Natural killer cell (primary cell): ENCODE results near the gene IFITM1. TPM values are rescaled to one million over a fixed set of nuclear protein-coding genes. Genes with fewer than 3 reads are reported as not detected.
"Not testable (repeated sequence)": the region's sequence is repeated elsewhere in the genome, so short reads cannot be mapped to it uniquely, and the experiment has no call there.

ENCODE experiments used
- ATAC-seq, 3 donors: fragments of 150-1000 bp in 2 of 3; fragments of 200-7000 bp in 1 of 3; cut with Tn5 transposase; 1 replicate in 1 of 3; 2 replicates in 2 of 3; pipeline ENCODE4 v1.10.0; 2021; ENCODE audit warnings: mild to moderate bottlenecking in 2 of 3, moderate library complexity in 2 of 3
- DNase-seq, 2 donors: peaks; one replicate each; pipeline versions ENCODE4 v3.0.0 to v3.0.0-alpha.2; 2013 to 2021; ENCODE audit warnings: mixed read lengths in 1 of 2
- H3K27ac ChIP-seq: one replicate; pipeline ENCODE4 v1.5.1; 2013; ENCODE audit warnings: mild to moderate bottlenecking, low read length
- H3K27me3 ChIP-seq: one replicate; pipeline ENCODE4 v1.6.1; 2013; ENCODE audit warnings: low read length; ENCODE audit not compliant: control insufficient read depth, insufficient read depth
- H3K36me3 ChIP-seq: one replicate; pipeline ENCODE4 v1.6.1; 2013; ENCODE audit warnings: low read length; ENCODE audit not compliant: control insufficient read depth, insufficient read depth
- H3K4me1 ChIP-seq: one replicate; pipeline ENCODE4 v1.6.1; 2013; ENCODE audit warnings: low read length; ENCODE audit not compliant: control insufficient read depth, insufficient read depth
- H3K4me3 ChIP-seq: one replicate; pipeline ENCODE4 v1.5.1; 2013; ENCODE audit warnings: low read length
- H3K9me3 ChIP-seq: one replicate; pipeline ENCODE4 v1.6.1; 2013; ENCODE audit warnings: low read length; ENCODE audit not compliant: control insufficient read depth, insufficient read depth
- H3K27ac Mint-ChIP-seq, 2 donors: one replicate each; pipeline ENCODE4 v1.8.0; 2022; ENCODE audit warnings: mild to moderate bottlenecking in 2 of 2, mixed read lengths in 2 of 2, moderate library complexity in 1 of 2
- H3K27me3 Mint-ChIP-seq, 2 donors: one replicate each; pipeline ENCODE4 v1.8.0; 2022; ENCODE audit warnings: low read depth in 2 of 2, mixed read lengths in 2 of 2
- H3K36me3 Mint-ChIP-seq: one replicate; pipeline ENCODE4 v1.8.0; 2022; ENCODE audit warnings: mixed read lengths
- H3K4me1 Mint-ChIP-seq, 2 donors: one replicate each; pipeline ENCODE4 v1.8.0; 2022; ENCODE audit warnings: mixed read lengths in 2 of 2
- H3K4me3 Mint-ChIP-seq: one replicate; pipeline ENCODE4 v1.8.0; 2022; ENCODE audit warnings: mild to moderate bottlenecking, moderate library complexity, mixed read lengths
- H3K9me3 Mint-ChIP-seq, 2 donors: one replicate each; pipeline ENCODE4 v1.8.0; 2022; ENCODE audit warnings: mixed read lengths in 2 of 2
- WGBS: methylation state at CpG from one replicate; pipeline ENCODE4 v1.1.7; 2013; ENCODE audit warnings: missing lambda C conversion rate; ENCODE audit not compliant: insufficient coverage; 5-methylcytosine and 5-hydroxymethylcytosine counted together
- intact Hi-C: fragments of 100-400 bp; cut with micrococcal nuclease; formaldehyde crosslinking; loops from one replicate; pipeline ENCODE4 v1.14.2; 2022
- total RNA-seq, 4 donors: library from RNA; stranded (reverse); fragments of 120-200 nt in 1 of 4; gene quantifications; one replicate each; pipeline versions ENCODE4 v1.2.3 to v1.2.4, GENCODE V29; 2013 to 2022
- TF ChIP-seq, protein P1 (sequence below): fragments of 200-600 bp; IDR thresholded peaks from one replicate; pipeline ENCODE4 v1.8.0; 2022; ENCODE audit warnings: antibody characterized with exemption

Gene IFITM1
- total RNA-seq, 3 donors from 2014 or later (not counting 1 experiment from before 2014, with no cell fraction given): 540 to 809 (median 710) TPM

DNA sequence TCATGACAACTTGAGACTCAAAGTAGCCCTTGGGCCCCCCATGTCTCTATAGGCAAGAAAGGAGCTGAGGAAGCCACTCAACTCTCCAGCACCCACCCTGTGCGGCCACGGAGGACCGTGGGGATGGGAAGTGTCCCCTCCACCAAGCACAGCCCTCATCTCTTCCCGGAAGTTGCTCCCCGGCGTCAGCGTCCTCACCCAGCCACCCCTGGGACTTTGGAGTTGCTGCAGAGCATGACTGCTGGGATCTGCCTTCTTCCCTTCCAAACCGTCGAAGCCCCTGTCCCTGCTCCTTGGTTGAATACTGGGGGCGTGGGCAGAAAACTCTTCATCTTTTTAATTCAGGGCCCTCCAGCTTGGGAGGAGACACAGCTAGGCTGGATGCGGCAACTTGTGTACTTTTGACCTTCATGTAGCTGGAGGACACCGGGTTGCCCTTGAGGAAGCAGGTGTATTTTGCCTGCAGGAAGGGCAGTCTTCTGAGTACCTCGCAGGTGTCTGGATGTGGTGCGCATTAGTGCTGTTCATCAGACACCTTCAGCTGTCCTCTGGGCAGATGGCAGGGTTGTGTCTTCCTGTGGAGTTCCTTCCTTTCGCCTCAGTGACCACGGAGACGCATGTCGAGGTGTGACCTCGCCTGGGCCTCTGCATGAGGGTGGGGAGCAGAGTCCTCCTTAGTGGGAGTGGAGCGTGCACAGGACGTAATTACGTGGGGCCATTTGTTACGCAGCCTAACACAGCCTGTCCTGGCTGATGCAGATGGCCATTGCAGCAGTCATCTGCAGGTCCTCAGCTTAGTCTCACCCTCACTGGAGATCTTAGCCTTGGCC, 19.0 kb downstream of the IFITM1 start:
- TF ChIP-seq, protein P1, sequence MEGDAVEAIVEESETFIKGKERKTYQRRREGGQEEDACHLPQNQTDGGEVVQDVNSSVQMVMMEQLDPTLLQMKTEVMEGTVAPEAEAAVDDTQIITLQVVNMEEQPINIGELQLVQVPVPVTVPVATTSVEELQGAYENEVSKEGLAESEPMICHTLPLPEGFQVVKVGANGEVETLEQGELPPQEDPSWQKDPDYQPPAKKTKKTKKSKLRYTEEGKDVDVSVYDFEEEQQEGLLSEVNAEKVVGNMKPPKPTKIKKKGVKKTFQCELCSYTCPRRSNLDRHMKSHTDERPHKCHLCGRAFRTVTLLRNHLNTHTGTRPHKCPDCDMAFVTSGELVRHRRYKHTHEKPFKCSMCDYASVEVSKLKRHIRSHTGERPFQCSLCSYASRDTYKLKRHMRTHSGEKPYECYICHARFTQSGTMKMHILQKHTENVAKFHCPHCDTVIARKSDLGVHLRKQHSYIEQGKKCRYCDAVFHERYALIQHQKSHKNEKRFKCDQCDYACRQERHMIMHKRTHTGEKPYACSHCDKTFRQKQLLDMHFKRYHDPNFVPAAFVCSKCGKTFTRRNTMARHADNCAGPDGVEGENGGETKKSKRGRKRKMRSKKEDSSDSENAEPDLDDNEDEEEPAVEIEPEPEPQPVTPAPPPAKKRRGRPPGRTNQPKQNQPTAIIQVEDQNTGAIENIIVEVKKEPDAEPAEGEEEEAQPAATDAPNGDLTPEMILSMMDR: no peak
- Histone ChIP-seq H3K4me3 (no peak overlapping the region), H3K9me3 (peaks cover 4% of the 10 kb centered on the region), H3K27me3 (no peaks in the 10 kb centered on the region), H3K27ac (peak overlapping the region; percentile 11), H3K4me1 (peaks cover 77% of the 10 kb centered on the region), H3K36me3 (no peaks in the 10 kb centered on the region)
- H3K4me3 Mint-ChIP-seq: peak overlapping the region; percentile 86
- H3K27ac Mint-ChIP-seq: peak overlapping the region; percentile 78 to 88
- no peaks in the 10 kb centered on the region for H3K27me3 Mint-ChIP-seq
- ATAC-seq (peak in 1 of 3 donors; percentile 16), DNase-seq (no peak)
- no peaks in the 10 kb centered on the region for H3K9me3 Mint-ChIP-seq
- H3K4me1 Mint-ChIP-seq: peaks cover 73% of the 10 kb centered on the region in 2 donors
- intact Hi-C loops: no loop called here
- WGBS: 61% methylated on average over 23 of the region's 23 CpGs
- no peaks in the 10 kb centered on the region for H3K36me3 Mint-ChIP-seq

DNA sequence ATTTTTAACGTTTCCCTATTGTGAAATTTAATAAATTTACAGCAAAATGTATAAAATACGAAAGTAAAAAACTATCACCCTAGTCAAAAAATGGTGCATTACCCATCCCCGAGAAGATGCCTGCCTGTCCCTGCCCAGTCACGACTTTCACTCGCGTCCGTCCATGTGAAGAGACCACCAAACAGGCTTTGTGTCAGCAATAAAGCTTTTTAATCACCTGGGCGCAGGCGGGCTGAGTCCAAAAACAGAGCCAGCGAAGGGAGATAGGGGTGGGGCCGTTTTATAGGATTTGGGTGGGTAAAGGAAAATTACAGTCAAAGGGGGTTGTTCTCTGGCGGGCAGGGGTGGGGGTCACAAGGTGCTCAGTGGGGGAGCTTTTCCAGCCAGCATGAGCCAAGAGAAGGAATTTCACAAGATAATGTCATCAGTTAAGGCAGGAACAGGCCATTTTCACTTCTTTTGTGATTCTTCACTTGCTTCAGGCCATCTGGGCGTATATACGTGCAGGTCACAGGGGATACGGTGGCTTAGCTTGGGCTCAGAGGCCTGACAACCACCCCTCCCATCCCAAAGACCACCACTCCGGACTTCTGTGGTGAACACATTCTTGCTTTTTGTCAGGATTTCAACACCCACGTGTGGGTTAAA, 19.9 kb downstream of the IFITM1 start:
- H3K27ac ChIP-seq, H3K36me3 ChIP-seq, H3K9me3 ChIP-seq, DNase-seq, H3K9me3 Mint-ChIP-seq, H3K27me3 ChIP-seq, H3K4me3 Mint-ChIP-seq, intact Hi-C loops, ATAC-seq, H3K27me3 Mint-ChIP-seq, H3K36me3 Mint-ChIP-seq, H3K4me3 ChIP-seq: not testable (repeated sequence)
- Mint-ChIP-seq H3K4me1 (peaks cover 73% of the 10 kb centered on the region in 2 donors), H3K27ac (peak overlapping the region in 1 of 2 donors; percentile 8)
- peaks cover 71% of the 10 kb centered on the region for H3K4me1 ChIP-seq
- WGBS: 88% methylated on average over 16 of the region's 17 CpGs

DNA sequence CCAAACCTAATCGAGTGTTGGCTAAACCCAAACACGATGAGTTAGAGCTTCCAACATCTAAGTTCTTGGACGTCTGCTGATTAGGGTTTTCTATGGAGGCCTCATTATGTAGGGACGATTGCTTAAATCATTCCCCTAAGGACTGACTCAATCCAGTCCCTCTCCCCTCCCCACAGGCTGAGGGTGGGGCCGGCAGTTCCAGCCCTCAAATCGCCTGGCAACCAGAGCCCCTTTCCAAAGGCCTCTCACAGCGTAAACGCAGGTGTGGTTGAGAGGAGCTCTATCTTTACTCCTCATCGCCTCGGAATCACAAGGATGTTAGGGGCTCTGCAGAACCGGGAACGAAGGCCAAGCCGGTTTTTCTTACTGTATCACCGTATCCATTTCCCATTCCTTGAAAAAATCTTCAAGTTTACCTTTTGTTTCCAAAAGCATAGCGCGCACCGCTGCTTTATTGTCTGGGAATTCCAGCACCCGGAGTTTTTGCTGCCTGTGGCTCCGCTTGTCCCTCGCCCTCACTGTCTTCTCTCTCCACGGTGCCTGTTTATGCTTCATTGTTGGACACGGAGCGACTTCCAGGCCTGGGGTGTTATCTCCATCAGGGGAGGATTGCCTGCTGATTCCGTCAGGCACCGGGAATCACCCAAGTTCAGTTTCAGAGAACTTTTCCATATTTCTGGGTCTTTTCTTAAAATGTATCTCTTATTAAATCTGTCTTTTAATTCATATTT, 20.6 kb downstream of the IFITM1 start:
- Histone ChIP-seq H3K4me1 (peaks cover 65% of the 10 kb centered on the region), H3K9me3 (peaks cover 4% of the 10 kb centered on the region), H3K27ac (no peak overlapping the region), H3K4me3 (no peak overlapping the region), H3K36me3 (no peaks in the 10 kb centered on the region), H3K27me3 (no peaks in the 10 kb centered on the region)
- ATAC-seq: no peak
- no peaks in the 10 kb centered on the region for H3K27me3 Mint-ChIP-seq
- H3K4me1 Mint-ChIP-seq: peaks cover 66 to 69% of the 10 kb centered on the region in 2 donors
- TF ChIP-seq, protein P1: no peak
- peak overlapping the region; percentile 61 for H3K4me3 Mint-ChIP-seq
- intact Hi-C loops: no loop called here
- no peaks in the 10 kb centered on the region for H3K9me3 Mint-ChIP-seq
- 89% methylated on average over 25 of the region's 25 CpGs for WGBS
- DNase-seq: no peak
- no peak overlapping the region for H3K27ac Mint-ChIP-seq
- no peaks in the 10 kb centered on the region for H3K36me3 Mint-ChIP-seq
